ENCODE data around the gene PDPK1. TPM values are rescaled to one million over a fixed set of nuclear protein-coding genes. Genes with fewer than 3 reads are reported as not detected.
"Not testable (repeated sequence)": the region's sequence is repeated elsewhere in the genome, so short reads cannot be mapped to it uniquely, and the experiment has no call there.

PDPK1 gene
- total RNA-seq, 1 donor from 2014 or later = 22.4 TPM

- DNase-seq (ENCODE audit: low read depth) = no peak
These were observed 73.1 kb downstream of the PDPK1 start for GRCh38 chr16:2610781-2611498.

DNA sequence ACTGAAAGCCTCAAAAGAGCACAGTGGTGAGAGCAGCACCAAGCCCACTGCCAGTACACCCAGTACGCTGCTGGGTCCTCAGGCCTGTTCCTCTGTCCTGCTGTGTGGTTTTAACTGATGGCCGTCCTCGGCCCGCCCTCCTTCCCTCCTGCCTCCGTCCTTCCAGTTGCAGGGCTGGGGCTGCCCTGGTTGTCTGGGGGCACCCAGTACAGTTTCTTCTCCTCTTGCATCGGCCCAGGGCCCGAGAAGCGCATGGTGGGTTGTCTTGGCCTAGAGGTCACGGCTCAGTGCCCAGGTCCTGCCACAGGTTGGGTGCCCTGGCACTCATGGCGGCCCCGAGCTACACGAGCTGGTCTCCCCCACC lies 73.7 kb downstream of the PDPK1 start:
- no peak for DNase-seq (ENCODE audit: low read depth)

GRCh38 chr16:2611877-2612276 lies 74.1 kb downstream of the PDPK1 start:
- not testable (repeated sequence) for DNase-seq (ENCODE audit: low read depth)

DNA sequence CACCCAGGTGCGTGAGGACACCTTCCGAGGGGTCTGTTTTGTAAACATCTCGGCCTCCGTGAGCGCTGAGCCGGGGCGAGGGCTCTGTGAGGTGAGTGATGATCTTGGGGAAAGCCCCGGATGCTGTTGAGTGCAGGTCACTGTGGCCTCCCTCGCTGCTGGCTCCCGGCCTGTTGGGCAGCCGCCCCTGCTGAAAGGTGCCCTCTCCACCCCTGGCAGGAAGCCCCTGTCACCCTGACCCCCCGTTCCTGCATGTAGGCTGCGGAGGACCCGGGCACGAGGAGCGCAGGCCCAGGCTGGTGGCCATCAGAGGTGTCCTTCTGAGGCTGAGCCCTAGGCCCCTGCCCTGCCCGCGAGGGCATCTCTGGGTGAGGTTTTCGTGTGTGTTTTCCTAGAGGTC lies 75.4 kb downstream of the PDPK1 start:
- DNase-seq (ENCODE audit: low read depth) = not testable (repeated sequence)

DNA sequence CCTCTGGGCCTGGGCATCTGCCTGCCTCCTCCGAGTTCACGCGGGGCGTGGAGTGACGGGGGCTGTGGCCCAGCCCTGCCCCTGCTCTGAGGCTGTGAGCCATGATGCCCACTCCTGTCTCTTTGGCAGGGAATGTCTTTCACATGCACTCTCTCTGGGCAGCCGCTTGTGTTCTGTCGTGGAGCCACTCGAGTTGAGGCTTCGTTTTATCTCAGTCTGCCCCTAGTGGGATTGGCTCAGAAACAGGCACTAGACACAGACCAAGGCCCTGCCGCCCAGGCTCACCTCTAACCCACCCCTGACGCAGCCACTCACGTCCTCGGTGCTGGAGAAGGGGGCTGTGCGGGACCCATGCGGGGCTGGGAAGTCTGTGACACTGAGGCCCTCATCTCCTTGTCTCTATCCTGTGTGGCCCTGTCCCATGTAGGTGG lies 77.0 kb downstream of the PDPK1 start:
- DNase-seq (ENCODE audit: low read depth) = no peak

DNA sequence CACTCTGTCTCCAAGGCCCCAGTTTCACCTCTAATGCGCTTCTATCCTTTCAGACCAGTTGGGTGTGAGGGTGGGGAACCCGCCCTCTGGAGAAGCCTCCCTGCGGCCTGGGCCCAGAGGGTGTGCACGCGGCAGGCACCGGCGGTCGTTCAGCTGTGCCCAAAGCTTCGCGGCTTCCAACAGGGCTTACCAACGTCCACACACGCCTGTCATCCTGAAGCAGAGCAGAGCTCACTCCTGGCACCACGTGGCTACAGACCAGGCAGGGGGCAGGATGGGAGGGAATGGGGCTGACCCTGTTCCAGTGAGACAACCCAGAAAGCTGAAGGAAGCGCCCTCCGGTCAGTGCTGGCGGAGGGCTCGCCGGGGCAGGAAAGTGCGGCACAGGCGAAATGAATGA lies 81.1 kb downstream of the PDPK1 start:
- DNase-seq (ENCODE audit: low read depth) = not testable (repeated sequence)

DNA sequence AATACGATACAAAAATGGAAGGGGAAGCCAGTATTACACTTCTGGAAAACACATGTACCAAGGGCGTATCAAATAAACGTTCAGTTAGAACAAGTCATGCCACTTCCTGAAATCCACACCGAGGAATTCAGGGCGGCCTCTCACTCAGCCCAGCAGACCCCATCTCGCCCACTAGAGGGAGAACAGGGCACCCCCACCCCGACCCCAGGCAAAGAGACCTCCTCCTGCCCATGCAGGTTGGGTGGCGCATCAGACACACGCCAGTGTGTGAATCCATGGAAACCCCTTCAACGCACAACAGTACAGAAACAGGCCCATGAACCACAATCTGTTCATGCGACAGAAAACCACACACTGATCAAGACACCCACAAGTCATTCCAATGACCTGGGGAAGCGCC lies 81.8 kb downstream of the PDPK1 start:
- not testable (repeated sequence) for DNase-seq (ENCODE audit: low read depth)

DNA sequence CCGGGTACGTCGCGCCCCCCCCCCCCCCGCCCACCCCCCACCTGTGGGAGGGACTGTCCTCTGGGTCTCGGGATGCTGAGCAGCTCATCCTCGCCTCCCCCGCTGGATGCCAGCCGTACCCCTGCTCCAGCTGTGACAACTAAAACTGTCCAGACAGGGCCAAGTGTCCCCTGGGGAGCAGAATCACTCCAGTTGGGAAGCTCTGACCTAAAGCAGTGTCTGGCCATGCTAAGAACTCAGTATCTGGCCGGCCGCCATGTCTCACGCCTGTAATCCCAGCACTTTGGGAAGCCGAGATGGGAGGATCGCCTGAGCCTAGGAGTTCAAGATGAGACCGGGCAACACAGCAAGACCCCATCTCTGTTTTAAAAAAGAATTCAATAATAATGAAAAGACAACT lies 83.0 kb downstream of the PDPK1 start:
- not testable (repeated sequence) for DNase-seq (ENCODE audit: low read depth)

- not testable (repeated sequence) for DNase-seq (ENCODE audit: low read depth)
These were observed 83.6 kb downstream of the PDPK1 start for GRCh38 chr16:2621395-2621794.

DNA sequence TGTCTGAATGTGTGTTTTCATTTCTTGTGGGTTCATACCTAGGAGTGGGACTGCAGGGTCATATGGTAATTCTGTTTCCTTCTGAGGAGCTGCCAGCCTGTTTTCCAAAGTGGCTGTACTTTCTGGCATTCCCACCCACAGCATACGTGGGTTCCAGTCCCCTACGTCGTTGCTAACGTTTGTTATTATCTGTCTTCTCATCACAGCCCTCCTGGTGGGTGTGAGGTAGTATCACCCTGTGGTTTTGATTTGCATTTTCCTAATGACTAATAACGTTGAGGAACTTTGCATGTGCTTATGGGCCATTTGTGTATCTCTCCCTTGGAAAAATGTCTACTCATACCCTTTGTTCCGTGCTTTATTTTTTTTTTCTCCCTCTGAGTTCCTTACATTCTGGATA lies 89.3 kb downstream of the PDPK1 start:
- not testable (repeated sequence) for DNase-seq (ENCODE audit: low read depth)

DNA sequence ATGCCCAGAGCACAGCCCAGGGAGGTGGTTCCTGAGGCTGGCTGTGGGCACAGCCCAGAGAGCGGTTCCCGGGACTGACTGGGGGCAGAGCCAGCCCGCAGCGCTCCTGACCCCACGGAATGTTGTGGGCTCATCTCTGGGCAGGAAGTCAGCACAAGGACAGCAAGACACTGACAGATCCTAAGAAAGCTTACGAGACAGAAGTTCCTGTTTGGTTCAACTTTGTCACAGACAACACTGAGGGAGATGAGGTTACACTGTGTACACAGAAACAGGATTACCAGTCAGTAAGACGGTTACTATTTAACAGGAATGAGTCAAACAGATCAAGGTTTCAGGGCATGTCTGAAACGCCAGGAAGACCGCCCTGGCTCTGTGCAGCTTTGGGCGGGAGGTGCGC lies 93.4 kb downstream of the PDPK1 start:
- DNase-seq (ENCODE audit: low read depth) = not testable (repeated sequence)

- DNase-seq (ENCODE audit: low read depth) = not testable (repeated sequence)
These were observed 94.5 kb downstream of the PDPK1 start for GRCh38 chr16:2632291-2632690.

- DNase-seq (ENCODE audit: low read depth) = not testable (repeated sequence)
These were observed 101.4 kb downstream of the PDPK1 start for GRCh38 chr16:2639071-2639721.

DNA sequence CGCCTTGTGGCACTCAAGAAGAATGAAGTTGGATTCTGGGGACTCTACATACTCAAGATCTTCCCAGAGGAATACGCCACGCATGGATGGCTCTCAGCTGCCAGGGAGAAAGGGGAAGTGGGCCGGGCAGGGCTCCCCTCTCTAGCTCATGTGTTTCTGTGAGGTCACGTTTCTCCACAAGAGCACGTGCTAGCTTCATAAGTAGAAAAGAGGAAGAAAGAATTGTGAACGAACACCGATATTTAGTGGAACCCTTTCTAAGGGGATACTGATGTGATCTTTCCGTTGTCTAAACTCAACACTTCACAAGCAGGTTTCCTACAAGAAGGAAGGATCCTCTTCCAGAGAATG lies 101.9 kb downstream of the PDPK1 start:
- DNase-seq (ENCODE audit: low read depth) = not testable (repeated sequence)

GRCh38 chr16:2642561-2642960 lies 104.7 kb downstream of the PDPK1 start:
- not testable (repeated sequence) for DNase-seq (ENCODE audit: low read depth)

DNA sequence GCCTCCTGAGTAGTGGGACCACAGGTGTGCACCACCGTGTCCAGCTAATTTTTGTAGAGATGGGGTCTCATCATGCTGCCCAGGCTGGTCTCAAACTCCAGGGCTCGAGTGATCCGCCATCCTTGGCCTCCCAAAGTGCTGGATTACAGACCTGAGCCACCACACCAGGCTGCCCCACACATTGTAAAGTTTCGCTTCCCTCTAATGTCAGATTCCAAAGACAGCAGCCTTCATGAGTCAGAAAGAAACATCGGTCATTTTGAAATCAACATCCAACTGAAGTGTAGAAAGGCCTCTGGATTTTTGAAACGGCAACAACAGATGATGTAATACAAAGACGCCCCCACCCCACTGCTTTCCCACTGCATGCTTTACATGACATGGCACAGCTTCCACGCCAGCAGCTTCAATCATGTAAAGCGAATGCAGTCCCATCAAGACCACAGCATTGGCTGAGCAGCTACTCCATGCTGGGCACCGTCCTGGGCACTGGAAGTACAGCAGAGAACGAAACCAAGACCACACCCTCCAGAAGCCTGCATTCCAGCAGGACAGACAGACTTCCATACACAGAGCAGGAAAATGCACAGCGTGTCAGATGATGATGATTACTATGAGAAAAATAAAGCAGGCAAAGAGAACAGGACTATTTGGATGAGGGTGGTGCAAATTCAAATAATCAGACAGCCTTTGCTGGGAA lies 107.1 kb downstream of the PDPK1 start:
- DNase-seq (ENCODE audit: low read depth) = not testable (repeated sequence)

DNA sequence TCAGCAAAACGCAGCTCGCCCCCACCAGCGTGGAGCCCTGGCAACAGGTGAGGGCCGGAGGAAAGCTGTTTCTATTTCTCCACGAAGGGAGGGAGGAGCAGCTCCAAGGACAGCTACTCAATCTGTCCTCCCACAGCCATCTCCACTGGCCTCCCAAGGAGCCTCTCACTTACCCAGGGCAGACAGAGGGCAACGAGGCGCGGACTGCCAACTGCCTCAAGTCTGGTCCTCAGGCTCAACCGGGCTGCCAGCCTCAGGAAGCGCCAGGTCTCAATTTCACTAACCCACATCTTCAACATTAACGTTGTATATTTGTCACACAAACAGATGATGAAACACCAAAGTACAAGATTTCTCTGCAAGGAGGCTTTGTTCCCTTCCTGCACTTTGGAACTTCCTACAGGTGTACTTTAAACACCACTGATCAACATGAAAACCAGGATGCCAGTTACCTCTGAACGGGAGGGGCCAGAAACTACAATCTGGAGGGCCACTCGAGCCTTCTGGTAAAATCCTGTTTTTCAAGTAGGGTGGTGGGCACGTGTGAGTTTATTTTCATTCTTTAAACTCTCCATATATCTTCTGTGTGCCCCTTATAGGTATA lies 113.5 kb downstream of the PDPK1 start:
- DNase-seq (ENCODE audit: low read depth) = not testable (repeated sequence)

MicroRNAs encoded within 50 kb of the gene (microRNA counts, 767-probe panel; counts per million panel counts)
- not detected for microRNA hsa-miR-3178

Small RNAs within 50 kb of the gene (microRNA-seq; reads per million reads assigned to microRNA genes)
- gene MIR3178 = not detected

Other genes starting within 250 kb of the PDPK1 start
- gene ABCA3, start 197.3 kb upstream of the PDPK1 start, total RNA-seq = 7.0 and 12.1 TPM in 2 replicates
- 3.1 and 3.2 TPM in 2 replicates for gene CCNF, start 108.6 kb upstream of the PDPK1 start, total RNA-seq
- 5.7 and 10.4 TPM in 2 replicates for gene TEDC2, start 77.9 kb upstream of the PDPK1 start, total RNA-seq
- 0.10 TPM in 1 of 2 replicates, not detected in the other for gene NTN3, start 66.7 kb upstream of the PDPK1 start, total RNA-seq
- 27.6 and 46.3 TPM in 2 replicates for gene TBC1D24, start 62.9 kb upstream of the PDPK1 start, total RNA-seq
- gene ATP6V0C, start 24.1 kb upstream of the PDPK1 start, total RNA-seq = 50.9 and 59.2 TPM in 2 replicates
- gene AMDHD2, start 17.6 kb upstream of the PDPK1 start, total RNA-seq = 39.7 and 47.1 TPM in 2 replicates
- gene CEMP1, start 6.6 kb upstream of the PDPK1 start, total RNA-seq = 0.32 TPM in 1 of 2 replicates, not detected in the other
- 39.0 and 40.6 TPM in 2 replicates for gene KCTD5, start 144.5 kb downstream of the PDPK1 start, total RNA-seq
- gene PRSS27, start 182.2 kb downstream of the PDPK1 start, total RNA-seq = 0.26 and 0.62 TPM in 2 replicates
- gene SRRM2, start 214.6 kb downstream of the PDPK1 start, total RNA-seq = 93.5 and 93.8 TPM in 2 replicates
- gene ELOB, start 239.3 kb downstream of the PDPK1 start, total RNA-seq = 235 and 770 TPM in 2 replicates
- gene PRSS33, start 249.5 kb downstream of the PDPK1 start, total RNA-seq = not detected in 2 replicates